ENCODE results near the gene MYF5. TPM values are rescaled to one million over a fixed set of nuclear protein-coding genes. Genes with fewer than 3 reads are reported as not detected.

Gene MYF5
- total RNA-seq, 1 experiment from 2014 or later = not detected

GRCh38 chr12:80702889-80703805 lies 13.6 kb upstream of the MYF5 start:
- ChIA-PET CTCF (no interaction called here), POLR2A (ENCODE audit: unreplicated experiment) (no interaction called here)
- H3K4me3 ChIP-seq (ENCODE audit: low read length) = peak overlapping the region; percentile 45; the same call in 1 of the 2 replicates
- H3K4me2 ChIP-seq (ENCODE audit: low read length) = peak overlapping the region; percentile 50
- no peak for TF ChIP-seq EZH2 (IDR thresholded peaks at IDR 0.05; ENCODE audit: low read length, unreplicated experiment)
- TF ChIP-seq EZH2phosphoT487 (IDR thresholded peaks at IDR 0.05; ENCODE audit: borderline replicate concordance, low read length) = no peak
- no peak for TF ChIP-seq CTCF (conservative IDR thresholded peaks at IDR 0.05; ENCODE audit: low read depth, low read length)
- DNase-seq (peak; percentile 65), ATAC-seq (peak; percentile 73)
- no peak overlapping the region for H3K27ac ChIP-seq (ENCODE audit: low read length)
- H3K9ac ChIP-seq (ENCODE audit: low read length) = no peak overlapping the region
- BruUV-seq (replicated peaks) = no TSS peak
- no peaks in the 10 kb centered on the region for H3F3A ChIP-seq (ENCODE audit: low read length, unreplicated experiment)
- peak overlapping the region; percentile 65 for H2AFZ ChIP-seq (ENCODE audit: low read length)
- H3K4me1 ChIP-seq (ENCODE audit: insufficient read depth, low read length) = peaks cover 11% of the 10 kb centered on the region
- no peaks in the 10 kb centered on the region for H3K9me2 ChIP-seq (replicated peaks; ENCODE audit: low read length)
- no peaks in the 10 kb centered on the region for H4K20me1 ChIP-seq (ENCODE audit: low read length)
- H3K27me3 ChIP-seq (ENCODE audit: low read length) = peaks cover 17% of the 10 kb centered on the region; the same call in 1 of the 2 replicates
- intact Hi-C loops (cut with micrococcal nuclease) = no loop called here
- no peaks in the 10 kb centered on the region for H3K79me2 ChIP-seq (ENCODE audit: low read length)
- H3K9me3 ChIP-seq (ENCODE audit: low read length) = no peaks in the 10 kb centered on the region
- H3K36me3 ChIP-seq (ENCODE audit: low read depth, low read length) = no peaks in the 10 kb centered on the region

- Histone ChIP-seq H3F3A (ENCODE audit: low read length, unreplicated experiment) (no peaks in the 10 kb centered on the region), H2AFZ (ENCODE audit: low read length) (no peak overlapping the region), H3K9me3 (ENCODE audit: low read length) (no peaks in the 10 kb centered on the region), H4K20me1 (ENCODE audit: low read length) (no peaks in the 10 kb centered on the region), H3K4me3 (ENCODE audit: low read length) (no peak overlapping the region), H3K9ac (ENCODE audit: low read length) (no peak overlapping the region), H3K9me2 (replicated peaks; ENCODE audit: low read length) (no peaks in the 10 kb centered on the region), H3K36me3 (ENCODE audit: low read depth, low read length) (no peaks in the 10 kb centered on the region), H3K27ac (ENCODE audit: low read length) (no peak overlapping the region), H3K79me2 (ENCODE audit: low read length) (no peaks in the 10 kb centered on the region), H3K27me3 (ENCODE audit: low read length) (peaks cover 19% of the 10 kb centered on the region; the same call in 1 of the 2 replicates), H3K4me2 (ENCODE audit: low read length) (no peak overlapping the region), H3K4me1 (ENCODE audit: insufficient read depth, low read length) (peaks cover 11% of the 10 kb centered on the region)
- no TSS peak for BruUV-seq (replicated peaks)
- POLR2A ChIA-PET (ENCODE audit: unreplicated experiment) = interaction anchor here (0.5 kb wide), 1 partner anchor 387 kb away, joined by 8 read pairs; no protein-coding TSS in a partner anchor
- CTCF ChIA-PET = no interaction called here
- DNase-seq (no peak), ATAC-seq (no peak)
- intact Hi-C loops (cut with micrococcal nuclease) = no loop called here
- TF ChIP-seq CTCF (conservative IDR thresholded peaks at IDR 0.05; ENCODE audit: low read depth, low read length) = no peak
- no peak for TF ChIP-seq EZH2 (IDR thresholded peaks at IDR 0.05; ENCODE audit: low read length, unreplicated experiment)
- no peak for TF ChIP-seq EZH2phosphoT487 (IDR thresholded peaks at IDR 0.05; ENCODE audit: borderline replicate concordance, low read length)
Measured at GRCh38 chr12:80704420-80704819, 12.3 kb upstream of the MYF5 start.

Measured in PC-3 (cell line).